Mononuclear cell (primary cell): ENCODE measurements around the gene LYST. TPM values are rescaled to one million over a fixed set of nuclear protein-coding genes. Genes with fewer than 3 reads are reported as not detected.
"Not testable (repeated sequence)": the region's sequence is repeated elsewhere in the genome, so short reads cannot be mapped to it uniquely, and the experiment has no call there.

Experiments
- H3K27me3 ChIP-seq: 2 replicates; pipeline ENCODE4 v1.6.0; 2011; ENCODE audit warnings: low read length, control low read depth; ENCODE audit not compliant: insufficient read depth
- H3K4me1 ChIP-seq: 2 replicates; pipeline ENCODE4 v1.5.1; 2011; ENCODE audit warnings: mild to moderate bottlenecking, low read length, control low read depth; ENCODE audit not compliant: insufficient read depth
- H3K4me3 ChIP-seq: 2 replicates; pipeline ENCODE4 v1.5.1; 2011; ENCODE audit warnings: mild to moderate bottlenecking, low read length, moderate library complexity
- H3K9me3 ChIP-seq: 2 replicates; pipeline ENCODE4 v1.5.1; 2011; ENCODE audit warnings: low read depth, mild to moderate bottlenecking, control low read depth, low read length
- total RNA-seq: library from RNA; depleted of rRNA; stranded (reverse); fragments of >200 nt; gene quantifications from one replicate; pipeline ENCODE4 v1.2.3, GENCODE V29; 2012

The LYST gene
- total RNA-seq, 1 donor, result 59.6 TPM

DNA sequence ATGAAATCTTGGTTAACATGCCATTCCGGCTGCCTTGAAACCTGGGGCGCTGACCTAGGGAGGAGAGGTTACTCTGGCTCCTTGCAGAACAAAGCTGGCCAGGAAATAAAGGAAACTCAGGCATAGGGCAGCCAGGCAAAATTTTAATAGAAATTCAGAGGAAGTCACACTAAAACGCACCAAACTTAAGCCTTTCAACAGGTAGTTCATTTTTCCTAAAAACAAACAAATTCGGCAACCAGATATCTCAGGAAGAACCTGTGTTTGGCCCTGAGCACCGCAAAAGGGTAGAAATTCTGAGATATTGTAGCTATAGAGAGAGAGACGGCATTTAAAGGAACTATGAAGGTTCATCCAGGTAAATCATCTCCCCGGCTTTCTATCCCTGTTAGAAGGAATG, 13.1 kb downstream of the LYST start:
- H3K4me1 ChIP-seq, result peaks cover 65% of the 10 kb centered on the region
- no peak overlapping the region for H3K4me3 ChIP-seq
- no peaks in the 10 kb centered on the region for H3K9me3 ChIP-seq
- H3K27me3 ChIP-seq, result no peaks in the 10 kb centered on the region

DNA sequence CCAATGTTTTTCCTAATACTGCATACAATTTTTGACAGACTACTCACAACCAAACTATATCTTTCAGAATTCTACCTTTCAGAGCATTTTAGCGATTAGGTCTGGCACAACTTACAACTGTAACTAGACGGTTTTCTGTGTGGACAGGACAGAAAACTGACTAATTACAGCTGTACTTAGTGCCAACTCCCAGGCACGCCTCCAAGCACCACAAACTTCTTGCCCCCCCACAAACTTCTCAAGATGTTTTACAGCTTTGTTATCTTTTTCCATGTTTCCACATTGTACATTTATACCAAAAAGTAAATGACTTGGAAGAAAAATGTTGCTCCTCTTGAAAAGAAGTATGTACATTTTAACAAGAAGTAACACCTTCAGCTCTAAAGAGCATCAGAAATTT, 13.8 kb downstream of the LYST start:
- no peaks in the 10 kb centered on the region for H3K27me3 ChIP-seq
- peaks cover 65% of the 10 kb centered on the region for H3K4me1 ChIP-seq
- H3K4me3 ChIP-seq, result no peak overlapping the region
- no peaks in the 10 kb centered on the region for H3K9me3 ChIP-seq

DNA sequence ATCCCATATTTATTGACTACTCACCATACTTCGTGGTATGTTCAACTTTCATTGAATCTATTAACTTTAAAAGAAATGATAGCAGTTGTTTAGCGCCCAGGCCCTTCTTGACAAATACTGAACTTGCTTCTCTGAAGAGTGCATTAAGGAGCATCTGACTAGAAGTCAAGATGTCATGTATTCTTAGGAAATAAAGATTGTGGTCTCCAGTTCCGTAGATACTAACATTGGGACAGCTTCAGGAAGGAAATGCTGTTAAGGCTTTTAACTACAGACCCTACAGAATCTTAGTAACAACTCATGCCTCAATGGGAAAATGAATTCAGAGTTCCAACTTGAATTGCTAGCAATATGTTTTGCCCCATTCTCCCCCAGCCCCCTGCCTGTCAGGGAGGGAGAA, 14.8 kb downstream of the LYST start:
- Histone ChIP-seq H3K4me3 (no peak overlapping the region), H3K4me1 (peaks cover 65% of the 10 kb centered on the region), H3K27me3 (no peaks in the 10 kb centered on the region), H3K9me3 (no peaks in the 10 kb centered on the region)

DNA sequence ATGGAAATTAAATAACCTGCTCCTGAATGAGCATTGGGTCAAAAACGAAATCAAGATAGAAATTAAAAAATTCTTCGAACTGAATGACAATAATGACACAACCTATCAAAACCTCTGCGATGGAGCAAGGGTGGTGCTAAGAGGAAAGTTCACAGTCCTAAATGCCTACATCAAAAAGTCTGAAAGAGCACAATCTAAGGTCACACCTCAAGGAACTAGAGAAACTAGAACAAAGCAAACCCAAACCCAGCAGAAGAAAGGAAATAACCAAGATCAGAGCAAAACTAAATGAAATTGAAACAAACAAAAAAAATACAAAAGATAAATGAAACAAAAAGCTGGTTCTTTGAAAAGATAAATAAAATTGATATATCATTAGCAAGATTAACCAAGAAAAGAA, 18.5 kb downstream of the LYST start:
- not testable (repeated sequence) for H3K27me3 ChIP-seq, H3K9me3 ChIP-seq, H3K4me3 ChIP-seq
- H3K4me1 ChIP-seq, result peaks cover 75% of the 10 kb centered on the region

- H3K27me3 ChIP-seq, H3K4me3 ChIP-seq, H3K9me3 ChIP-seq: not testable (repeated sequence)
- peaks cover 87% of the 10 kb centered on the region for H3K4me1 ChIP-seq
Observed at GRCh38 chr1:235845656-235846107, 21.0 kb downstream of the LYST start.

DNA sequence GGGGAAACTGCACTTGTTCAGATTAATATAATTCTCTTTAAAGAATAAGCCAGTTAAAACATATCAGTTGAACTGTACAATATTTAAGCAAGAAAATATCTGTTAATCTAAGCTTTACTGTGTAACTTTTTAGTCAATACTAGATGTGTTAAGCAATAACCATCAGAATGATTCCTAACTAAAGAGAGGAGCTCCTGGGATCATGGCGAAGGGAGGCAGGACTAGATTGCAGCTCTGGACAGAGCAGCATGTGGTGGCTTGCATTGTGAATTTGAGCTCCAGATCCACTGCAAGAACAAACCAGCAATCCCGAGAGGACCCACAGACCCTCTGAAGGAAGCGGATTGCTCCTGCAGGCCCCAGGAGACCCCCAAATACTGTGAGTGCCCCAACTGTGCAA, 21.9 kb downstream of the LYST start:
- H3K27me3 ChIP-seq, result no peaks in the 10 kb centered on the region
- no peaks in the 10 kb centered on the region for H3K9me3 ChIP-seq
- H3K4me3 ChIP-seq, result no peak overlapping the region
- peaks cover 86% of the 10 kb centered on the region for H3K4me1 ChIP-seq

DNA sequence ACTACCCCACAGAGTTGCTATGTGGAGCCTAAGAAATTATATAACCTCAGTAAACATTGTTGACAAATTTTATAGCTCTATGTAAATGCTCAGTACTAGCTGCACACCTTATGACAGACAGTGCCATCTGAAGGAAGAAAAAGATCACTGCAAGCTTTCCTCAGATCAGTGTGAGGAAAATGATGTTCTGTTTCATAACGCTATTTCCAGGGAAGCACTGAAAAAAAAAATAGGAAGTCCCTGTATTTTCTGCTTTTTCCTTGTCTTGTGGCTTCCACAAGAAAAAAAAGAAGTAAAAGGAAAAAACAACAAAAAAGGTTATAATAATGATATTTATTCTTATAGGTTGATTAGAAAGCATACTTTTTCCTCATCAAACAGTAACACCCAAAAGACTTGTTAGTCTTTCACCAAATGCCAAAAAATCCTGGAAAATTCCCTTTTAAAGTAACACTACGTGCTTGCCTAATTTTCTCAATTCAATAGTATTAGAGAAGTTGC, 23.2 kb downstream of the LYST start:
- Histone ChIP-seq H3K9me3 (no peaks in the 10 kb centered on the region), H3K4me1 (peaks cover 87% of the 10 kb centered on the region), H3K4me3 (no peak overlapping the region), H3K27me3 (no peaks in the 10 kb centered on the region)

DNA sequence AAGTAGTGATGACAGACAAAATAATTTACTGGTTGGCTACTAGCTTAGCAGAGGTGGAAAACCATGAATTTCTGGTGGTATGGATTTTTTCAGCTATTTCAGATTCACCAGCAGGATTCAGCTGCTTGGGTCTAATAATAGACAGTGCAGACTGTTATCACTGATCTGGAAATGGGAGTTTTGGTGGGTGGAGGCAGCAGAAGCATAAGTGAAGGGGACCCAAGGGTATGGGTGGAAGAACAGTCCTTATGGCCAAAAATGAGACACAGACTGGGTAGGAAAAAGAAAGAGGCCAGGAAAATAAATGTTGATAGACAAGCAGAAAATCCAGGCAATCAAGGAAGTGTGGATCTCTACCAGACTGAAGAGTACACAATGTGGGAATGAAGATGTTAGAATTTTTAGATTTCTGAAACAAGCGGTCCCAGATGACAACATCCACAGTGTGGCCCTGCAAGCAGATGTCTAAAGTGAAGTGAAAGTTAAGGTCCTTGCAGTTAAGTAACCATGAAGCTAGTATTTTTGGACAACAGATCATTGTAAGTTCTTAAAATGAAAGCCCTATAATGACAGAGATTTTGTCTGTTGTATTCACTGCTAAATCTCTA, 24.7 kb downstream of the LYST start:
- Histone ChIP-seq H3K4me3 (no peak overlapping the region), H3K9me3 (no peaks in the 10 kb centered on the region), H3K4me1 (peaks cover 87% of the 10 kb centered on the region), H3K27me3 (no peaks in the 10 kb centered on the region)

- no peaks in the 10 kb centered on the region for H3K27me3 ChIP-seq
- no peak overlapping the region for H3K4me3 ChIP-seq
- no peaks in the 10 kb centered on the region for H3K9me3 ChIP-seq
- peaks cover 70% of the 10 kb centered on the region for H3K4me1 ChIP-seq
Observed at GRCh38 chr1:235838021-235838420, 28.7 kb downstream of the LYST start.

GRCh38 chr1:235835226-235835625, 31.5 kb downstream of the LYST start:
- H3K4me1 ChIP-seq, result peaks cover 45% of the 10 kb centered on the region
- no peaks in the 10 kb centered on the region for H3K9me3 ChIP-seq
- no peak overlapping the region for H3K4me3 ChIP-seq
- no peaks in the 10 kb centered on the region for H3K27me3 ChIP-seq

- Histone ChIP-seq H3K27me3 (no peaks in the 10 kb centered on the region), H3K4me3 (no peak overlapping the region), H3K4me1 (peaks cover 44% of the 10 kb centered on the region), H3K9me3 (no peaks in the 10 kb centered on the region)
Observed at GRCh38 chr1:235834620-235835019, 32.1 kb downstream of the LYST start.

DNA sequence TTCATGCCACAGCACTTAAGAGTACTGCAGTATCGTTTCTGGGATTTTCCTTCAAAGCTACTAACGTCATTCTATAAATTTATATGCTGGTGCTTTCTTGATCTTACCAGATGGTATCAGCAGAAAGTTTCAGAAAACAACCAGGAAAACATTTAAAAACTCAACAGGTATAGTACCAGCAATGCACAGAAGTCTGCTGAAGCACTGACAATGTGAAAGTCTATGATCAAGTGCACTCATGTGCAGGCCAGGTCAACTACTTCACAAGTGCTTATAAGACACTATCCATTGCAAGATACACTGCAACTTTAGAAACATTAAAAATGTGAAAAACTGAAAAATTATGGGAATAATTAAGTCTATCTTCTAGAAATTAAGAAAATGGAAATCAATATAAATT, 34.7 kb downstream of the LYST start:
- Histone ChIP-seq H3K27me3 (no peaks in the 10 kb centered on the region), H3K4me3 (no peak overlapping the region), H3K9me3 (no peaks in the 10 kb centered on the region), H3K4me1 (peaks cover 19% of the 10 kb centered on the region)

DNA sequence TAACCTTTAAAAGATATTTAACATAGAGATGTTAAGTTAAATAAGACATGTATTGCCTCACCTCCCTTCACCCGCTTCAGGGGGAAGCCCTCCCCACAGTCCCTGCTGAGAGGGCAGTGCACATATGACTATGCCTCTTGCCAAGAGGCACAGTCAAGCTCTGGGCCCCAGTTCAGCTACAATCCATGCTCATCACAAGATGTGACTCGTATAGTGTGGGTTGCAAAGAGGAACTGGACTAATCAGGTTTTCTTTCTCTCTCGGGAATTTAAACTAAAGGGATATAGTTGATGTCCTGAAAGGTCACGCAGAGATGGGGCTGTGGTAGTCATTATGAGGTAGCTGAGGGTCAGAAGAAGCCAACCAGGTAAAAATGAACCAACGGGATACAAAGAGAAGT, 35.6 kb downstream of the LYST start:
- Histone ChIP-seq H3K4me3 (no peak overlapping the region), H3K9me3 (no peaks in the 10 kb centered on the region), H3K27me3 (no peaks in the 10 kb centered on the region), H3K4me1 (peaks cover 11% of the 10 kb centered on the region)

DNA sequence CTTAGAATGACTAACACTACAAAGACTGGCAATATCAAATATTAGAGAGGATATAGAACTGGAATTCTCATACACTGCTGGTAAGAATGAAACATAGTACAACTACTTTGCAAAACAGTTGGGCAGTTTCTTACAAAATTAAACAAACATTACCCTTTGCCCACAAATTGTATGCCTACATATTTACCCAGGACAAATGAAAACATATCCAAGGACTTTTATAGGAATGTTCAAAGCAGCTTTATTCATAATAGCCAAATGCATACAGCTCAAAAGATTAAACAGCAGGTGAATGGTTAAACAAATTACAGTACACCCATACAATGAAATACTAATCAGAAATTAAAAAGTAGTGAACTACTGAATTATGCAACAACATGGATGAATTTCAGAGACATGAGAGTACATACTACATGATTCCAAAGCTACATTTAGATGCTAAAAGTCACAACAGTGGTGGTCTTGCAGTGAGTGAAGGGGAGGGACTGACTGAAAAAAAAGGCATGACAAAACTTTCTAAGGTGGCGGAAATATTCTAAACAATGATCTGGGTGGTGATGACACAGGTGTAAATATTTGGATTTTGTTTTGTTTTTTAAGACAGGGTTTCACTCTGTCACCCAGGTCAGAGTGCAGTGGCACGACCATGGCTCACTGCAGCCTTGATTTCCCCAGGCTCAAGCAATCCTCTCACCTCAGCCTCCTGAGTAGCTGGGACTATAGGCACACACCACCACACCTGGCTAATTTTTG, 40.4 kb downstream of the LYST start:
- Histone ChIP-seq H3K27me3 (no peaks in the 10 kb centered on the region), H3K4me1 (no peaks in the 10 kb centered on the region), H3K9me3 (no peaks in the 10 kb centered on the region), H3K4me3 (no peak overlapping the region)

- Histone ChIP-seq H3K9me3 (no peaks in the 10 kb centered on the region), H3K27me3 (no peaks in the 10 kb centered on the region), H3K4me1 (no peaks in the 10 kb centered on the region), H3K4me3 (no peak overlapping the region)
Observed at GRCh38 chr1:235825229-235825628, 41.5 kb downstream of the LYST start.

GRCh38 chr1:235823684-235824083, 43.0 kb downstream of the LYST start:
- no peak overlapping the region for H3K4me3 ChIP-seq
- H3K4me1 ChIP-seq, result no peaks in the 10 kb centered on the region

More at GRCh38 chr1:235823684-235824083, 43.0 kb downstream of the LYST start:
- no peaks in the 10 kb centered on the region for H3K27me3 ChIP-seq
- no peaks in the 10 kb centered on the region for H3K9me3 ChIP-seq
